Lower lobe of right lung (tissue), 2 donors: ENCODE measurements around the gene GRM8. TPM values are rescaled to one million over a fixed set of nuclear protein-coding genes. Genes with fewer than 3 reads are reported as not detected.

Source experiments
- ATAC-seq, 2 donors: fragments of 200-7000 bp; cut with Tn5 transposase; one replicate each; pipeline ENCODE4 v1.9.1; 2020 to 2022; ENCODE audit warnings: mild to moderate bottlenecking in 2 of 2, moderate library complexity in 2 of 2
- DNase-seq: peaks from one replicate; pipeline ENCODE4 v3.0.0-alpha.2; 2020
- H3K27ac ChIP-seq: fragments of 200-600 bp; one replicate; pipeline ENCODE4 v1.8.0; 2022
- H3K27me3 ChIP-seq: fragments of 200-600 bp; one replicate; pipeline ENCODE4 v1.8.0; 2022; ENCODE audit warnings: low read depth
- H3K36me3 ChIP-seq: fragments of 200-600 bp; one replicate; pipeline ENCODE4 v1.8.0; 2022; ENCODE audit warnings: mild to moderate bottlenecking
- H3K4me1 ChIP-seq: fragments of 200-600 bp; one replicate; pipeline ENCODE4 v1.8.0; 2022
- H3K4me3 ChIP-seq: fragments of 200-600 bp; one replicate; pipeline ENCODE4 v1.8.0; 2022; ENCODE audit warnings: mild to moderate bottlenecking
- H3K9me3 ChIP-seq: fragments of 200-600 bp; one replicate; pipeline ENCODE4 v1.8.0; 2022
- intact Hi-C: fragments of 100-400 bp; cut with DNase I; formaldehyde crosslinking; loops from one replicate; pipeline ENCODE4 v1.11.0; 2022
- total RNA-seq: library from RNA; stranded (reverse); fragmentation: NEBNext Ultra II Directional; extraction: Animal tissue kit (Norgen Biotek cat#: 25700); gene quantifications from one replicate; pipeline ENCODE4 v1.2.1, GENCODE V29; 2021
- TF ChIP-seq, protein P1 (sequence below): fragments of 200-600 bp; IDR thresholded peaks from one replicate; pipeline ENCODE4 v1.8.0; 2022; ENCODE audit warnings: antibody characterized with exemption, mild to moderate bottlenecking
- donor health status: DM: no; HTN: yes; CAD: no; lungs with severe emphysema.

Gene GRM8
- total RNA-seq, 1 donor from 2014 or later = not detected

- TF ChIP-seq, protein P1, sequence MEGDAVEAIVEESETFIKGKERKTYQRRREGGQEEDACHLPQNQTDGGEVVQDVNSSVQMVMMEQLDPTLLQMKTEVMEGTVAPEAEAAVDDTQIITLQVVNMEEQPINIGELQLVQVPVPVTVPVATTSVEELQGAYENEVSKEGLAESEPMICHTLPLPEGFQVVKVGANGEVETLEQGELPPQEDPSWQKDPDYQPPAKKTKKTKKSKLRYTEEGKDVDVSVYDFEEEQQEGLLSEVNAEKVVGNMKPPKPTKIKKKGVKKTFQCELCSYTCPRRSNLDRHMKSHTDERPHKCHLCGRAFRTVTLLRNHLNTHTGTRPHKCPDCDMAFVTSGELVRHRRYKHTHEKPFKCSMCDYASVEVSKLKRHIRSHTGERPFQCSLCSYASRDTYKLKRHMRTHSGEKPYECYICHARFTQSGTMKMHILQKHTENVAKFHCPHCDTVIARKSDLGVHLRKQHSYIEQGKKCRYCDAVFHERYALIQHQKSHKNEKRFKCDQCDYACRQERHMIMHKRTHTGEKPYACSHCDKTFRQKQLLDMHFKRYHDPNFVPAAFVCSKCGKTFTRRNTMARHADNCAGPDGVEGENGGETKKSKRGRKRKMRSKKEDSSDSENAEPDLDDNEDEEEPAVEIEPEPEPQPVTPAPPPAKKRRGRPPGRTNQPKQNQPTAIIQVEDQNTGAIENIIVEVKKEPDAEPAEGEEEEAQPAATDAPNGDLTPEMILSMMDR = no peak
- no peaks in the 10 kb centered on the region for H3K36me3 ChIP-seq
- intact Hi-C loops = no loop called here
- DNase-seq = no peak
- H3K27me3 ChIP-seq = no peaks in the 10 kb centered on the region
- no peaks in the 10 kb centered on the region for H3K9me3 ChIP-seq
- H3K27ac ChIP-seq = no peak overlapping the region
- no peaks in the 10 kb centered on the region for H3K4me1 ChIP-seq
- H3K4me3 ChIP-seq = no peak overlapping the region
- ATAC-seq = no peak
Measured at GRCh38 chr7:126411821-126412383, 840.8 kb downstream of the GRM8 start.

DNA sequence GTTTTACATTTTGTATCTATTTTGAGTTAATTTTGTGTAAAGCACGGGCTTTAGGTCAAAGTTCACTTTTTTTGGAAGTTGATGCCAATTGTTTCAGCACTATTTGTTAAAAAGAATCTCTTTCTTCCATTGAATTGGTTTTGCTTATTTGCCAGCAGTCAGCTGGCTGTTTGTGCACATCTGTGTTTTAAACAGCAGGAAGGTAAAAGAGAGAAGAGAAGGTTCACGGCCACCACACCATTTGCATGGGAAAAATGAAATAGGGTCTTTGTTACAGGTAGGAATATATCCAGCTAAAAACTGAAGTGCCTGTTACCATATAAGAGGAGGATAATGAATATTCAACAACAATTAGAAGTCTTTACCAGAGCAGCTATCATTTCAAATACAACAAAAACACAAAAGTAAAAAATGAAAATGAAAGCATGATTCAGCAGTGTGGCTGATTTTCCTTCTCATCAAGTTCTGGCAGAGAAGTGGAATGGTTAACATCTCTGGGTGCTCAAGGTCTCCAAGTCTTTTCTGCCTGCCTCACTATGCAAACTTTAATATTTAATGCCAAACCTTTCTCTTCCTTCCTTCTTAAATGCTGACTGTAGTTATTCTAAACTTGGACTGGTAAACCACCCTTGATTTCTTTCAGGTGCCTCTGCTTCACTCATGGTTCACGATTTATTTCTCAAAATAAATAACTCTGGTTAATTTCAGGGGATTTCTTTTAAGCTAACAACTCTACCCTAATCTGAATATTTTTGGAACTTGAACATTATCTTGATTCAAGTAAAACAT lies 841.5 kb downstream of the GRM8 start:
- DNase-seq (no peak), ATAC-seq (no peak)
- Histone ChIP-seq H3K27me3 (no peaks in the 10 kb centered on the region), H3K4me1 (no peaks in the 10 kb centered on the region), H3K4me3 (no peak overlapping the region), H3K9me3 (no peaks in the 10 kb centered on the region), H3K36me3 (no peaks in the 10 kb centered on the region), H3K27ac (no peak overlapping the region)
- TF ChIP-seq, protein P1 = no peak
- intact Hi-C loops = no loop called here

DNA sequence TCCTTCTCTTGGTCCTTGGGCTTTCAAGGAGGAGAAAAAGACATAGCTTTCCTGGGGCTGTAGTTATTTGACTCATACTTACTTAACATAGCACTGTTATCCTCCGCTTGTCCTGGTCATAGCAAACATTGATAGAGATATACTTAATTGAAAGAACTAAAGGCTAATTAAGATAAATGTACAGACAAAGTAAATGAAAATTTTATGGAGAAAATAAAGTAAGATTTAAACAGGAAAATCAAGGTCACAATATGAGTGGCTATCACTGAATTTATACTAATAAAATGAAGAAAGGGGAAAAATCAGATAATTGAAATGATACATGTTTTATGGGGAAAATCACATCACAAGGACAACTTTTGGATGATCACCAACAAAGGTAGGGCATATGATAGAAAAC lies 849.7 kb downstream of the GRM8 start:
- TF ChIP-seq, protein P1 = no peak
- Histone ChIP-seq H3K27me3 (no peaks in the 10 kb centered on the region), H3K27ac (no peak overlapping the region), H3K4me1 (no peaks in the 10 kb centered on the region), H3K36me3 (no peaks in the 10 kb centered on the region), H3K9me3 (no peaks in the 10 kb centered on the region), H3K4me3 (no peak overlapping the region)
- intact Hi-C loops = no loop called here
- ATAC-seq = no peak
- no peak for DNase-seq

DNA sequence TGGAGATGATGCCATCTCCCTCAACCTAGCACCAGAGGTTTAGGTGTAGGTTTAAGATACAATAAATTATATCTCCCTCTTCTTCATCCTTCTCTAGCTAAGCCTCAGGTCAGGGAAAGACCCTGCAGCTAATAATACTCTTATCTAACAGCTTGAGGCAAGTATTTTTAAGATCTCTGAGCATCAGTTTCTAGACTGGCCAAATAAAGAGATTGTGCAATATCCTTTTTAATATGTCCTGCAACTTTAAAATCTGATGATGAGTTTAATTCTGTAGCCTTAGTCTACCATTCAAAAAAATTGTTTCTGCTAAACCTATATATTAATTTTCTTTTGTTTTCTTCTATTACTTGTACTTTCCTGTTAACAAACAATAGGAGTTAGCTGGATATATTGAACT lies 850.8 kb downstream of the GRM8 start:
- Histone ChIP-seq H3K27ac (no peak overlapping the region), H3K4me1 (no peaks in the 10 kb centered on the region), H3K36me3 (no peaks in the 10 kb centered on the region), H3K27me3 (no peaks in the 10 kb centered on the region), H3K9me3 (no peaks in the 10 kb centered on the region), H3K4me3 (no peak overlapping the region)
- DNase-seq (no peak), ATAC-seq (no peak)
- TF ChIP-seq, protein P1 = no peak
- intact Hi-C loops = no loop called here

- no peak overlapping the region for H3K4me3 ChIP-seq
- no peak for ATAC-seq
- no peak overlapping the region for H3K27ac ChIP-seq
- TF ChIP-seq, protein P1 = no peak
- H3K4me1 ChIP-seq = no peaks in the 10 kb centered on the region
- no peak for DNase-seq
- H3K9me3 ChIP-seq = no peaks in the 10 kb centered on the region
- intact Hi-C loops = no loop called here
- no peaks in the 10 kb centered on the region for H3K36me3 ChIP-seq
- H3K27me3 ChIP-seq = no peaks in the 10 kb centered on the region
Measured at GRCh38 chr7:126398851-126399529, 853.8 kb downstream of the GRM8 start.
